Keratinocyte (primary cell): ENCODE results near the gene CRK. TPM values are rescaled to one million over a fixed set of nuclear protein-coding genes. Genes with fewer than 3 reads are reported as not detected.

Experiments used
- DNase-seq: peaks from one replicate; pipeline ENCODE4 v3.0.0-alpha.2; 2011; ENCODE audit warnings: low read depth, missing footprints, low spot score
- FAIRE-seq: peaks from 2 replicates; lab custom pipeline; 2011; peaks lifted over from hg19 to GRCh38; lab: Jason Lieb, UNC
- H2AFZ ChIP-seq: 2 replicates; pipeline ENCODE4 v1.6.0; 2012; ENCODE audit warnings: low read length, control low read depth, inconsistent platforms; ENCODE audit not compliant: control insufficient read depth
- H3K27ac ChIP-seq: 2 replicates; pipeline ENCODE4 v1.5.1; 2011; ENCODE audit warnings: low read length; ENCODE audit not compliant: control insufficient read depth, insufficient read depth
- H3K27me3 ChIP-seq: 3 replicates; pipeline ENCODE4 v1.6.0; 2011; ENCODE audit warnings: low read length; ENCODE audit not compliant: control insufficient read depth, insufficient read depth; ENCODE audit errors: extremely low read depth
- H3K36me3 ChIP-seq, 2 experiments: 2 replicates in 1 of 2; 3 replicates in 1 of 2; pipeline ENCODE4 v1.5.1; 2011; ENCODE audit warnings: low read length in 2 of 2, mild to moderate bottlenecking in 1 of 2; ENCODE audit not compliant: control insufficient read depth in 2 of 2, insufficient read depth in 2 of 2; ENCODE audit errors: extremely low read depth in 1 of 2
- H3K4me1 ChIP-seq: 3 replicates; pipeline ENCODE4 v1.5.1; 2011; ENCODE audit warnings: low read length; ENCODE audit not compliant: control insufficient read depth, insufficient read depth; ENCODE audit errors: extremely low read depth
- H3K4me2 ChIP-seq: 3 replicates; pipeline ENCODE4 v1.6.0; 2011; ENCODE audit warnings: low read depth, low read length; ENCODE audit not compliant: control insufficient read depth, insufficient read depth; ENCODE audit errors: extremely low read depth
- H3K4me3 ChIP-seq, 3 experiments: fragments of 200-600 bp in 1 of 3; sonication (generic) in 1 of 3; 2 replicates in 2 of 3; 3 replicates in 1 of 3; pipeline ENCODE4 v1.5.1; 2011 to 2016; ENCODE audit warnings: low read length in 3 of 3, mild to moderate bottlenecking in 3 of 3, control low read depth in 2 of 3, inconsistent platforms in 1 of 3, low read depth in 1 of 3, mixed read lengths in 1 of 3, mixed run types in 1 of 3, moderate library complexity in 1 of 3; ENCODE audit not compliant: control insufficient read depth in 2 of 3, insufficient read depth in 2 of 3; ENCODE audit errors: extremely low read depth in 1 of 3
- H3K79me2 ChIP-seq: 2 replicates; pipeline ENCODE4 v1.6.0; 2012; ENCODE audit warnings: low read length; ENCODE audit not compliant: control insufficient read depth, insufficient read depth
- H3K9ac ChIP-seq: 3 replicates; pipeline ENCODE4 v1.6.0; 2011; ENCODE audit warnings: low read length; ENCODE audit not compliant: control insufficient read depth, insufficient read depth; ENCODE audit errors: extremely low read depth
- H3K9me1 ChIP-seq: 3 replicates; pipeline ENCODE4 v1.6.0; 2011; ENCODE audit warnings: low read length; ENCODE audit not compliant: control insufficient read depth, insufficient read depth; ENCODE audit errors: extremely low read depth
- H3K9me3 ChIP-seq: 2 replicates; pipeline ENCODE4 v1.5.1; 2012; ENCODE audit warnings: low read depth, low read length; ENCODE audit not compliant: control insufficient read depth
- H4K20me1 ChIP-seq: 3 replicates; pipeline ENCODE4 v1.6.0; 2011; ENCODE audit warnings: low read length; ENCODE audit not compliant: control insufficient read depth, insufficient read depth; ENCODE audit errors: extremely low read depth
- CTCF ChIP-seq, 3 experiments: IDR thresholded peaks in 1 of 3; conservative IDR thresholded peaks in 1 of 3; optimal IDR thresholded peaks in 1 of 3; 2 replicates in 2 of 3; 3 replicates in 1 of 3; pipeline versions ENCODE3 to v1.5.1; 2011; ENCODE audit warnings: low read length in 3 of 3, mild to moderate bottlenecking in 3 of 3, moderate library complexity in 2 of 3, control low read depth in 1 of 3, inconsistent platforms in 1 of 3; ENCODE audit not compliant: insufficient read depth in 2 of 3; ENCODE audit errors: extremely low read depth in 1 of 3
- EZH2 ChIP-seq: IDR thresholded peaks from one replicate; pipeline ENCODE4 v1.6.1; 2012; ENCODE audit warnings: inconsistent platforms, mild to moderate bottlenecking, low read length, moderate library complexity
- dilution Hi-C: fragments of 300-500 bp; cut with MboI; formaldehyde crosslinking; loops from one replicate; pipeline ENCODE4 v1.7.0; 2020; ENCODE audit warnings: low sequenced_read_pairs; ENCODE audit not compliant: extremely low pct_ligation_motif_present
- polyA plus RNA-seq, 5 experiments: library from polyadenylated mRNA; depleted of rRNA in 3 of 5; stranded (reverse) in 3 of 5; stranded (forward) in 1 of 5; unstranded in 1 of 5; fragments of >200 nt; gene quantifications; 1 replicate in 1 of 5; 2 replicates in 3 of 5; 3 replicates in 1 of 5; pipeline versions ENCODE4 v1.2.1 to v1.2.3, GENCODE V29; 2011 to 2012; ENCODE audit warnings: missing spikeins in 2 of 5, low read depth in 1 of 5, low replicate concordance in 1 of 5

The CRK gene
- polyA plus RNA-seq, 1 donor (not counting 4 experiments of a cell fraction or from before 2014, with no cell fraction given) = 127 TPM

GRCh38 chr17:1375615-1376014, 80.4 kb downstream of the CRK start:
- Histone ChIP-seq H3K9ac (no peak overlapping the region), H2AFZ (no peak overlapping the region), H3K4me3 (no peak overlapping the region), H4K20me1 (peaks cover 88% of the 10 kb centered on the region), H3K36me3 (peaks cover 6 to 23% of the 10 kb centered on the region in 2 experiments), H3K27ac (no peak overlapping the region), H3K4me2 (no peak overlapping the region), H3K9me1 (peaks cover 4% of the 10 kb centered on the region), H3K79me2 (peaks cover 100% of the 10 kb centered on the region), H3K9me3 (no peaks in the 10 kb centered on the region), H3K27me3 (no peaks in the 10 kb centered on the region), H3K4me1 (peaks cover 17% of the 10 kb centered on the region)
- DNase-seq (no peak), FAIRE-seq (no peak)
- no peak for TF ChIP-seq EZH2
- TF ChIP-seq CTCF (optimal IDR thresholded peaks at IDR 0.05 in 1 of 3, IDR thresholded peaks at IDR 0.05 in 1 of 3, conservative IDR thresholded peaks at IDR 0.05 in 1 of 3; ENCODE audit: extremely low read depth in 1 of 3, insufficient read depth in 2 of 3, low read length in 3 of 3) = no peak
- dilution Hi-C loops = no loop called here

GRCh38 chr17:1374431-1375177, 81.4 kb downstream of the CRK start:
- dilution Hi-C loops = no loop called here
- no peak overlapping the region for H3K4me3 ChIP-seq
- peaks cover 86% of the 10 kb centered on the region for H4K20me1 ChIP-seq

More at GRCh38 chr17:1374431-1375177, 81.4 kb downstream of the CRK start:
- Histone ChIP-seq H3K9me1 (peaks cover 4% of the 10 kb centered on the region), H3K4me1 (peaks cover 7% of the 10 kb centered on the region), H3K9me3 (no peaks in the 10 kb centered on the region), H3K9ac (no peak overlapping the region), H2AFZ (no peak overlapping the region), H3K79me2 (peaks cover 100% of the 10 kb centered on the region), H3K4me2 (no peak overlapping the region), H3K27ac (no peak overlapping the region), H3K36me3 (peaks cover 9 to 23% of the 10 kb centered on the region in 2 experiments), H3K27me3 (no peaks in the 10 kb centered on the region)
- no peak for TF ChIP-seq CTCF (optimal IDR thresholded peaks at IDR 0.05 in 1 of 3, IDR thresholded peaks at IDR 0.05 in 1 of 3, conservative IDR thresholded peaks at IDR 0.05 in 1 of 3; ENCODE audit: extremely low read depth in 1 of 3, insufficient read depth in 2 of 3, low read length in 3 of 3)
- no peak for TF ChIP-seq EZH2
- DNase-seq (no peak), FAIRE-seq (no peak)
